ENCODE data around the gene MLF2. TPM values are rescaled to one million over a fixed set of nuclear protein-coding genes. Genes with fewer than 3 reads are reported as not detected.
A peak's percentile ranks its signal among the peaks of the same experiment; 100 is the strongest.

MLF2 gene
- total and polyA plus RNA-seq, 5 experiments from 2014 or later: 87.6 to 133 (median 98.9) TPM

DNA sequence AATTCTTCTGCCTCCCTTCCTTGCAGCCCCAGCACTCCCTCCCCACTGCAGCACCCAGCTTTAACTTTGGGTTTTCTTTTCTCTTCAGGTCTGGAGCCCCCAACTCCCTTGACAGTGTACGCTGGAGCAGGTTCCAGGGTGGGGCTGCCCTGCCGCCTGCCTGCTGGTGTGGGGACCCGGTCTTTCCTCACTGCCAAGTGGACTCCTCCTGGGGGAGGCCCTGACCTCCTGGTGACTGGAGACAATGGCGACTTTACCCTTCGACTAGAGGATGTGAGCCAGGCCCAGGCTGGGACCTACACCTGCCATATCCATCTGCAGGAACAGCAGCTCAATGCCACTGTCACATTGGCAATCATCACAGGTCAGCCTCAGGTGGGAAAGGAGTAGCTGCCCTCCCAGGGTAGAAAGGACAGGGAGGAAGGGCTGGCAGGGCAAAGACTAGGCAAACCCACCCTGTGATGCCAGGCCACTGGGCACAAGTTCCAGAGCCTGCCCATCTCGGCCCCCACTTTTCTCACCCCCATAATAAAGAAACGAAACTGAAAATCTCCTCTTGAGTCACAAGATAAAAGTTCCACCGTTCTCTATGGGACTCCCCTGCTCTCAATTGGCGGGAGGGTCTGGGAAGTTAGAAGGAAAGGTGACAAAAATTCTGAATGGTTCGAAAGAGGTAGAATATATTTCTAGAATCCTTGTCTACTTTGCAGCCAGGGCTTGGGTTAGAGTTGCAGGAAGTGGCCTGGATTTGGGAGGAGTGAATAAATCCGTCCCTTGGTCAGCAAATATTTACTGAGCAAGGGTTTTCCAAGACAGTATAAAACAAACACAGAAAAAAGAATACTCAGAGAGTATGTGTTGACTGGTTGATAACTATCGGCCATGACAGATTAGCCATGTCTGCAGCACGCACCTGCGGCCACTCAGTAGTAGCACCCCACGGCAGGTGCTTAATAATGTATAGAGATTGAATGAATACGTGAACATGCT lies 22.5 kb upstream of the MLF2 start:
- Mint-ChIP-seq H3K4me3 (peak overlapping the region; percentile 70 to 94 (median 80)), H3K36me3 (no peaks in the 10 kb centered on the region), H3K27ac (peak overlapping the region in 8 of 10 donors; percentile 41 to 98 (median 84)), H3K27me3 (peaks cover 11 to 65% (median 36%) of the 10 kb centered on the region in 5 donors), H3K4me1 (peaks cover 30 to 51% (median 45%) of the 10 kb centered on the region in 4 donors), H3K9me3 (no peaks in the 10 kb centered on the region)
- DNase-seq (peak in 1 of 10 donors; percentile 54), ATAC-seq (no peak)
- POLR2A ChIA-PET: interaction anchor here (1.7 kb wide), 1 partner anchor 17 kb away, joined by 5 read pairs; no protein-coding TSS in a partner anchor

DNA sequence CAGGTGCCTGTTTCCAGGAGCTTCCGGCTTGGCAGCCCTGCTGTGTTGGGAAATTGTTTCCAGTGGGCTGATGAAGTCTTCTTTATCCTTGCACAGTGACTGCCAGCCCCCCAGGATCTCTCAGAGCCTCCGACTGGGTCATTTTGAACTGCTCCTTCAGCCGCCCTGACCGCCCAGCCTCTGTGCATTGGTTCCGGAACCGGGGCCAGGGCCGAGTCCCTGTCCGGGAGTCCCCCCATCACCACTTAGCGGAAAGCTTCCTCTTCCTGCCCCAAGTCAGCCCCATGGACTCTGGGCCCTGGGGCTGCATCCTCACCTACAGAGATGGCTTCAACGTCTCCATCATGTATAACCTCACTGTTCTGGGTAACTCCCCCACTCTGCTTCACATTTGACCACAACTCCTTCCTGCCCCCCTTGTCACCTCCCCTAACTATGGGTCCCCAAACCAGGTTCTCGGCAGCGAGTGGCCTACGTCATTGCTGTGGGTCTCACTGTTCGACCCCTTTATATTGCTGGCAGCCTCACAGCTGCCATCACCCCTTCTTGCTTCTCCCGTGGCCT lies 21.6 kb upstream of the MLF2 start:
- H3K36me3 Mint-ChIP-seq: no peaks in the 10 kb centered on the region
- H3K4me1 Mint-ChIP-seq: peaks cover 30 to 51% (median 45%) of the 10 kb centered on the region in 4 donors
- DNase-seq (peak in 5 of 10 donors; percentile 45 to 64 (median 53)), ATAC-seq (peak; percentile 25 to 71)
- H3K9me3 Mint-ChIP-seq: no peaks in the 10 kb centered on the region
- peaks cover 11 to 74% (median 42%) of the 10 kb centered on the region in 5 donors for H3K27me3 Mint-ChIP-seq
- POLR2A ChIA-PET: interaction anchor here (1.6 to 1.7 kb wide), 2 partner anchors 12 to 17 kb away, joined by 5 read pairs; no protein-coding TSS in a partner anchor
- H3K4me3 Mint-ChIP-seq: peak overlapping the region; percentile 70 to 94 (median 80)
- H3K27ac Mint-ChIP-seq: peak overlapping the region; percentile 19 to 98 (median 84)

DNA sequence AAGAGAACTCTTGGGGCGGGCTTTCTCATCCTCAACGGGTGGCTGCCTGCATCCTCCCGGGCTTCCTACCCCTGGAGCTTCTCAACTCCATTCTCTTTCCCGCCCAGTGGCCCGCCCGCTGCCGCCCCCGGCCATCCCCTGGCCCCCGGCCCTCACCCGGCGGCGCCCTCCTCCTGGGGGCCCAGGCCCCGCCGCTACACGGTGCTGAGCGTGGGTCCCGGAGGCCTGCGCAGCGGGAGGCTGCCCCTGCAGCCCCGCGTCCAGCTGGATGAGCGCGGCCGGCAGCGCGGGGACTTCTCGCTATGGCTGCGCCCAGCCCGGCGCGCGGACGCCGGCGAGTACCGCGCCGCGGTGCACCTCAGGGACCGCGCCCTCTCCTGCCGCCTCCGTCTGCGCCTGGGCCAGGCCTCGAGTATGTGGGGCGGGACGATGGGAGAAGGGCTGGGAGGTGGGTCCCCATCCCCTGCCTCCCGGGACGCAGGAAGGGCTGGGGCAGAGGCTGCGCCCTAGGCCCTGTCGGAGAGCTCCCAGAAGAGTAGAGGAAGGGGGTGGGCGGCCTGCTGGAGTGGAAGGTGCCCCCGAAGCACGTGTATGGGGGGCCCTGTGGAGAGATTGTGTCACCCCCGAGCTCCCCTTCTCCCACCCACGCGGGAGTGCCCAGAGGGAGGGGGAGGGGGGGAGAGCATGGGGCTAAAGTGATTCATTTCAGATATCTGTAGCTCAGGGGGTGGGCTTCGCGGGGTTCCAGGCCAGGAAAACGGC lies 20.8 kb upstream of the MLF2 start:
- peaks cover 13 to 80% (median 50%) of the 10 kb centered on the region in 5 donors for H3K27me3 Mint-ChIP-seq
- POLR2A ChIA-PET: interaction anchor here (1.1 to 1.7 kb wide), 4 partner anchors 13 to 55 kb away, joined by 3 to 5 read pairs (median 5); partner anchors contain the start of gene MLF2
- H3K9me3 Mint-ChIP-seq: no peaks in the 10 kb centered on the region
- ATAC-seq: peak in 1 of 2 donors; percentile 38
- peak overlapping the region in 9 of 10 donors; percentile 58 to 94 (median 81) for H3K4me3 Mint-ChIP-seq
- H3K36me3 Mint-ChIP-seq: no peaks in the 10 kb centered on the region
- peak overlapping the region in 6 of 10 donors; percentile 39 to 98 (median 85) for H3K27ac Mint-ChIP-seq
- peaks cover 25 to 47% (median 41%) of the 10 kb centered on the region in 4 donors for H3K4me1 Mint-ChIP-seq
- peak in 1 of 10 donors; percentile 58 for DNase-seq

DNA sequence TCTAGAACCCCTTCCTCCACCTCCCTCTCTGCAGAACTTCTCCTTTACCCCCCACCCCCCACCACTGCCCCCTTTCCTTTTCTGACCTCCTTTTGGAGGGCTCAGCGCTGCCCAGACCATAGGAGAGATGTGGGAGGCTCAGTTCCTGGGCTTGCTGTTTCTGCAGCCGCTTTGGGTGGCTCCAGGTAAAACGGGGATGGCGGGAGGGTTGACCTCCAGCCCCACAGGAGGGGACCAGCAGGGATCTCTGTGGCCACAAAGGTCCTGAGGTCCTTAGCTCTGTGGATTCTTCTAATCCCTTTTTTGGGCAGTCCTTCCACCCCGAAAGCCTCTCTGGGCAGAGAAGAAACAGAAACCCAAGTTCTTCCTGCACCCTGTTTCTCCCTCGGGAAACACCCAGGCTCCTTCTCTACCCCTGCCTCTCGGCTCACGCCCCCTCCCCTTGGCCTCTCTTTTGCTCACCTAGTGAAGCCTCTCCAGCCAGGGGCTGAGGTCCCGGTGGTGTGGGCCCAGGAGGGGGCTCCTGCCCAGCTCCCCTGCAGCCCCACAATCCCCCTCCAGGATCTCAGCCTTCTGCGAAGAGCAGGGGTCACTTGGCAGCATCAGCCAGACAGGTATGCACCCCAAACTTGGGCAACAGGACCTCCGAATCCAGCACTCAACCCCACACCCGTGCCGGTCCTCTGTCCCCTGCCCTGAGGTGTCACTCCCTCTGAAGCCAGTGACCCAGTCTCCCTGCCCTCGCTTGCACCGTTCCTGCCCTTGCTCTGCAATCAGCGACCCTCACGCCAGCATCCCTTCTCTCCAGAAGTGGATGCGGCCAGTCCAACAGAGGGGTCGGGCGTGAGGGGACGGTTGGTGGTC lies 20.0 kb upstream of the MLF2 start:
- ATAC-seq (no peak), DNase-seq (peak in 1 of 10 donors; percentile 45)
- Mint-ChIP-seq H3K36me3 (no peaks in the 10 kb centered on the region), H3K9me3 (no peaks in the 10 kb centered on the region), H3K27me3 (peaks cover 15 to 80% (median 54%) of the 10 kb centered on the region in 5 donors), H3K4me1 (peaks cover 20 to 40% (median 36%) of the 10 kb centered on the region in 4 donors), H3K27ac (peak overlapping the region in 2 of 10 donors; percentile 43 to 79), H3K4me3 (peak overlapping the region in 9 of 10 donors; percentile 30 to 94 (median 64))
- POLR2A ChIA-PET: interaction anchor here (0.6 to 1.6 kb wide), 4 partner anchors 9 to 56 kb away, joined by 3 to 5 read pairs (median 4); partner anchors contain the start of gene MLF2

DNA sequence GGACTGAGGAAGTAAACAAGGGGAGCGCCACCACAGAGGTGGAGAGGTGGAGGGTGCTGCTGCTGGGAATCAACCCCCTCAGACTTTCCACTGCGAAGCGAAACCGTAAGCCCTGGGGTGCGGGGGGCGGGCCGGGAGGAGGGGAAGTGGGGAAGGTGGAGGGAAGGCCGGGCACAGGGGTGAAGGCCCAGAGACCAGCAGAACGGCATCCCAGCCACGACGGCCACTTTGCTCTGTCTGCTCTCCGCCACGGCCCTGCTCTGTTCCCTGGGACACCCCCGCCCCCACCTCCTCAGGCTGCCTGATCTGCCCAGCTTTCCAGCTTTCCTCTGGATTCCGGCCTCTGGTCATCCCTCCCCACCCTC lies 19.4 kb upstream of the MLF2 start, which contains the start of gene LAG3:
LAG3 (plus strand) TSS at position 190 of the 365 bp plus-strand sequence. CDS start 333 bp downstream, outside the sequence.
- Mint-ChIP-seq H3K27me3 (peaks cover 19 to 80% (median 61%) of the 10 kb centered on the region in 5 donors), H3K4me3 (peak within 1 kb of the TSS; percentile 54 to 94 (median 72)), H3K9me3 (no peaks in the 10 kb centered on the region), H3K27ac (peak within 1 kb of the TSS in 7 of 10 donors; percentile 41 to 90 (median 67)), H3K36me3 (no peaks in the 10 kb centered on the region), H3K4me1 (peaks cover 20 to 46% (median 41%) of the 10 kb centered on the region in 4 donors)
- POLR2A ChIA-PET: no interaction called here
- DNase-seq (peak in 1 of 10 donors; percentile 51), ATAC-seq (peak in 1 of 2 donors; percentile 46)

DNA sequence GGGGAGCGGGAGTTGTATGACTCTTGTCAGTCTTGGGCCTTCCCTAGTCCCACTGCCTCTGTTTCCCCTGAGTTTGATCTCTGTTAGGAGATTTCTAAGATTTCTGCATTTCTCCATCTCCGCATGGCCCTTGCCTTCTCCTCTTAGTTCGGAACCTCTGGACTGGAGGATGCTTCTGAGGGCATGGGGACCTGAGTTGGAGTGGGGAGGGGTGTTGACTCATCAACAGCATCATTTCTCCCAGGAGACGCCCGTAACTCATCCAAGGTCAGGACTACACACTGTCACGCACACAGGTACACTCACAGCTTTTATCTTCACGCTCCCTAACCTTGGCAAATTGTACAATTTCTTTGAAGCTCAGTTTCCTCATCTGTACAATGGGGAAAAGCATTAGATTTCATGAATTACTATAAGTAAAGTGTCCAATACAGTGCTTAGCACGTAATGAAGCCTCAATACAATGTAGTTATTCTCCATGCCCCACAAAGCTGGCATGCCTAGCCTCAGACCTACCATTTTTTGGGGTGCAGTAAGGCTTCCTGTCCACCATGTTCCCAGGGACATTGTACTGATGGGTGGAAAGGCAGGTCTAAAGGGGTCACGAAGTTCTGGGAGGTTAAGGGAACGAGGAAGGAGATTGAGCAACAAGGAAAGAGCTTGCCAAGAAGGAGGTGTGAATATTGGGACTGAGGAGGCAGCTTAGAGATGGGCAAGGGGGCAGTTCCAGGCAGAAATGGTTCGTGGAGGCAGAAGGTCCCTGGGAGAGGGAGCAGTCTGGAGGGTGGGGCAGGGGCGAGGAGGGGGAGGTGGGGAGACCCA lies 18.8 kb upstream of the MLF2 start:
- H3K4me1 Mint-ChIP-seq: peaks cover 25 to 52% (median 46%) of the 10 kb centered on the region in 4 donors
- H3K36me3 Mint-ChIP-seq: no peaks in the 10 kb centered on the region
- no peaks in the 10 kb centered on the region for H3K9me3 Mint-ChIP-seq
- POLR2A ChIA-PET: interaction anchor here (1.6 kb wide), 1 partner anchor 19 kb away, joined by 7 read pairs; the partner anchor contains the start of gene MLF2
- peak overlapping the region; percentile 23 to 94 (median 70) for H3K4me3 Mint-ChIP-seq
- peaks cover 22 to 82% (median 66%) of the 10 kb centered on the region in 5 donors for H3K27me3 Mint-ChIP-seq
- no peak for ATAC-seq
- peak overlapping the region in 7 of 10 donors; percentile 41 to 90 (median 67) for H3K27ac Mint-ChIP-seq
- DNase-seq: no peak

DNA sequence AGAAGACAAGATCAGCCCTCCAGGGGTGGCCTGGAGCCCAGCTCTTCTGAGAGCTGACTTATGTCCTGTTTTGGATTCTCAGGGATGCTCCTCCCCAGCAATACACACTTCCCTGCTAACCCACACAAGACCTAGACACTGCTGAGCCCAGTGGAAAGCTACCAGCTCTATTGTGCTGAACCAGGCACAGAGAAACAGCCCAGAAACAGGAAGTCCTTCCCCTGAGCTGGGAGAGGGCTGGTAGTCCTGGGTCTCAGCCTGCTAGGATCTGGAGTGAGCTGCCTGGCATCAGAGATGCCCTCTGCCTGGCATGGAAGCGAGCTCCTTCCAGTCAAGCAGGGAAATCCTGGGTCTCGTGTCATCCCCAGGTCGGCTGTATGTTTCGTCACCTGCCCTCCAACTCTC lies 18.2 kb upstream of the MLF2 start:
- Mint-ChIP-seq H3K9me3 (no peaks in the 10 kb centered on the region), H3K36me3 (no peaks in the 10 kb centered on the region), H3K4me3 (no peak overlapping the region), H3K27me3 (peaks cover 22 to 82% (median 64%) of the 10 kb centered on the region in 5 donors), H3K4me1 (peaks cover 23 to 53% (median 45%) of the 10 kb centered on the region in 4 donors), H3K27ac (peak overlapping the region in 2 of 10 donors; percentile 30 to 44)
- peak in 1 of 10 donors; percentile 44 for DNase-seq
- POLR2A ChIA-PET: interaction anchor here (1.6 kb wide), 1 partner anchor 18 kb away, joined by 7 read pairs; the partner anchor contains the start of gene MLF2
- no peak for ATAC-seq

DNA sequence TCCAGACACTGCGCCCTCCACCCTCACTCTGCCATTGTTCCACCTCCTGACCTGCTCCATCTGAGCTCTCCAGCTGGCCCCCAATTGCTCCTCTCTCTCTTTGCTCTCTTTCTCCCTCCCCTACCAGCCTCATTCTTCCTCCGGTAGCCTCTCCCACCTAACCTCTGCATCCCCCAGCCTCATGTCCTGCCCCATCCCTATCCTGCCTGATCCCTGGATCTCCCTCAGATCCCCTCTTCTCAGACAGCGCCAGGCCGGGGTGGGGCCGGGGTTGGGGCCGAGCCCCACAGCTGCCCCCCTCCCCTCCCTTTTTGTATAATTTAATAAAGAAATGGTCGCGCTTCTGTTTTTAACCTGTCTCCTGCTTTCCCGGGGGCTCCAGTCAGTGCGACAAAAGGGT lies 17.7 kb upstream of the MLF2 start:
- ATAC-seq (no peak), DNase-seq (no peak)
- peaks cover 23 to 55% (median 47%) of the 10 kb centered on the region in 4 donors for H3K4me1 Mint-ChIP-seq
- no peaks in the 10 kb centered on the region for H3K36me3 Mint-ChIP-seq
- no peaks in the 10 kb centered on the region for H3K9me3 Mint-ChIP-seq
- POLR2A ChIA-PET: interaction anchor here (1.6 kb wide), 1 partner anchor 18 kb away, joined by 7 read pairs; the partner anchor contains the start of gene MLF2
- peak overlapping the region in 1 of 10 donors; percentile 30 for H3K27ac Mint-ChIP-seq
- H3K4me3 Mint-ChIP-seq: no peak overlapping the region
- peaks cover 22 to 85% (median 63%) of the 10 kb centered on the region in 5 donors for H3K27me3 Mint-ChIP-seq

DNA sequence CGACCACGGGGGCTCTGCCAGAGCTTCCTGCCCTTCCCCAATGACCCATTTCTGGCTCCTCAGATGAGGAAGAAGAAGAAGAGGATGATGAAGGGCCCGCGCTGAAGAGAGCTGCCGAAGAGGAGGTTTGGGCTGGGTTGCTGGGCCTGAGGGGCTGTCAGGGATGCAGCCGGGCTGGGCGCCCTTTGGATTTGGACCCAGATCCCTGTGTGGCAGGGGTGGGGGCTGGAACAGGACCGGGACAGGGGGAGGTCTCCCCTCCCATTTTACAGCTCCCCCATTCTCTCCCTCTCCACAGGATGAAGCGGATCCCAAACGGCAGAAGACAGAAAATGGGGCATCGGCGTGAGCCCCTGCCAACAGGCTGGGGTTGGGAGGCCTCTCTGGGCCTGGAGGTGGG lies 17.2 kb upstream of the MLF2 start:
- Mint-ChIP-seq H3K4me1 (peaks cover 26 to 56% (median 48%) of the 10 kb centered on the region in 4 donors), H3K27me3 (peaks cover 26 to 85% (median 65%) of the 10 kb centered on the region in 5 donors), H3K9me3 (no peaks in the 10 kb centered on the region), H3K4me3 (peak overlapping the region in 1 of 10 donors; percentile 20), H3K27ac (peak overlapping the region in 1 of 10 donors; percentile 7), H3K36me3 (peaks cover 0 to 3% (median 0%) of the 10 kb centered on the region in 3 donors)
- POLR2A ChIA-PET: no interaction called here
- ATAC-seq (no peak), DNase-seq (no peak)

DNA sequence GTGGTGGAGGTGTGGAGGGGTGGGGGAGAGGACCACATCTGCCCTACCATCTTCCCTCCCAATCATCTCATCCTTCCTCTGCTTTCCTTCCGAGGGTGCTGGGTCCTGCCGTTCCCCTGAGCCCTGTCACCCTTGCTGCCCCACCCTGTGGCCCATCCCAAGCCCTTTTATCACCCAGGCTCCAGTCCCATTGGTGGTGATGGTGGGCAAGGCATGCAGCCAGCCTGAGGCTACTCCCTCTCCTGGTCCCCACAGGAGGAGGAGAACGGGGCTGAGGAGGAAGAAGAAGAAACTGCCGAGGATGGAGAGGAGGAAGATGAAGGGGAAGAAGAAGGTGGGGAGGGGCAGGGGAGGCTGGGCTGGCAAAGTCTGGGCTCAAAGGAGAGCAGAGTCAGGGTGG lies 16.7 kb upstream of the MLF2 start:
- peak overlapping the region in 1 of 10 donors; percentile 7 for H3K27ac Mint-ChIP-seq
- DNase-seq (no peak), ATAC-seq (no peak)
- H3K9me3 Mint-ChIP-seq: no peaks in the 10 kb centered on the region
- peak overlapping the region in 1 of 10 donors; percentile 20 for H3K4me3 Mint-ChIP-seq
- POLR2A ChIA-PET: no interaction called here
- peaks cover 26 to 85% (median 64%) of the 10 kb centered on the region in 5 donors for H3K27me3 Mint-ChIP-seq
- H3K36me3 Mint-ChIP-seq: peaks cover 0 to 3% (median 0%) of the 10 kb centered on the region in 3 donors
- peaks cover 24 to 56% (median 46%) of the 10 kb centered on the region in 4 donors for H3K4me1 Mint-ChIP-seq
